GM12892 (cell line): ENCODE data around the gene HECTD4.
"Not testable (repeated sequence)": the region's sequence is repeated elsewhere in the genome, so short reads cannot be mapped to it uniquely, and the experiment has no call there.

Experiments used
- DNase-seq: peaks from one replicate; pipeline ENCODE4 v3.0.0; 2011; ENCODE audit not compliant: insufficient read length
- FAIRE-seq: peaks from 2 replicates; lab custom pipeline; 2011; peaks lifted over from hg19 to GRCh38; lab: Jason Lieb, UNC
- POLR2A ChIP-seq: IDR thresholded peaks from 2 replicates; pipeline ENCODE4 v1.6.1; 2011; ENCODE audit warnings: low read depth, low read length, control low read depth
- POLR2AphosphoS5 ChIP-seq: IDR thresholded peaks from 2 replicates; pipeline ENCODE4 v1.6.1; 2011; ENCODE audit warnings: low read depth, low read length, control low read depth
- TAF1 ChIP-seq: IDR thresholded peaks from 2 replicates; pipeline ENCODE4 v1.6.1; 2011; ENCODE audit warnings: low read depth, mild to moderate bottlenecking, control low read depth, low read length, borderline replicate concordance

The HECTD4 gene

GRCh38 chr12:112270673-112271072, 111.6 kb downstream of the HECTD4 start:
- DNase-seq = no peak
- no peak for FAIRE-seq
- no peak for TF ChIP-seq TAF1
- TF ChIP-seq POLR2A = no peak
- no peak for TF ChIP-seq POLR2AphosphoS5

- DNase-seq = no peak
- FAIRE-seq = no peak
- TF ChIP-seq POLR2A (no peak), TAF1 (no peak)
These were observed 115.8 kb downstream of the HECTD4 start for GRCh38 chr12:112266473-112266872.

GRCh38 chr12:112261559-112261958, 120.7 kb downstream of the HECTD4 start:
- DNase-seq = no peak
- no peak for TF ChIP-seq TAF1
- TF ChIP-seq POLR2AphosphoS5 = no peak
- no peak for TF ChIP-seq POLR2A
- FAIRE-seq = no peak

GRCh38 chr12:112258926-112259325, 123.3 kb downstream of the HECTD4 start:
- FAIRE-seq = no peak
- DNase-seq = no peak
- TF ChIP-seq POLR2AphosphoS5 (no peak), TAF1 (no peak), POLR2A (no peak)

- DNase-seq (no peak), FAIRE-seq (no peak)
- no peak for TF ChIP-seq POLR2A
- no peak for TF ChIP-seq TAF1
- TF ChIP-seq POLR2AphosphoS5 = no peak
These were observed 125.5 kb downstream of the HECTD4 start for GRCh38 chr12:112256780-112257179.

GRCh38 chr12:112252184-112252583, 130.0 kb downstream of the HECTD4 start:
- DNase-seq (no peak), FAIRE-seq (no peak)

GRCh38 chr12:112244902-112245301, 137.3 kb downstream of the HECTD4 start:
- not testable (repeated sequence) for DNase-seq, FAIRE-seq

More at GRCh38 chr12:112252184-112252583, 130.0 kb downstream of the HECTD4 start:
- no peak for TF ChIP-seq POLR2A
- no peak for TF ChIP-seq POLR2AphosphoS5
- no peak for TF ChIP-seq TAF1

GRCh38 chr12:112243255-112244110, 138.7 kb downstream of the HECTD4 start:
- TF ChIP-seq TAF1 = no peak
- TF ChIP-seq POLR2AphosphoS5 = no peak
- no peak for TF ChIP-seq POLR2A
- no peak for DNase-seq
- FAIRE-seq = no peak

- DNase-seq (no peak), FAIRE-seq (no peak)
- TF ChIP-seq TAF1 = no peak
- no peak for TF ChIP-seq POLR2A
- no peak for TF ChIP-seq POLR2AphosphoS5
These were observed 141.1 kb downstream of the HECTD4 start for GRCh38 chr12:112241176-112241575.

GRCh38 chr12:112239881-112240280, 142.3 kb downstream of the HECTD4 start:
- DNase-seq (no peak), FAIRE-seq (no peak)
- TF ChIP-seq POLR2AphosphoS5 (no peak), POLR2A (no peak), TAF1 (no peak)

- TF ChIP-seq TAF1 (no peak), POLR2A (no peak), POLR2AphosphoS5 (no peak)
- no peak for DNase-seq
- FAIRE-seq = no peak
These were observed 143.2 kb downstream of the HECTD4 start for GRCh38 chr12:112239020-112239419.

- no peak for FAIRE-seq
- DNase-seq = no peak
- TF ChIP-seq TAF1 = no peak
- no peak for TF ChIP-seq POLR2A
- no peak for TF ChIP-seq POLR2AphosphoS5
These were observed 143.8 kb downstream of the HECTD4 start for GRCh38 chr12:112238441-112238840.

GRCh38 chr12:112236786-112237185, 145.4 kb downstream of the HECTD4 start:
- FAIRE-seq (no peak), DNase-seq (no peak)
- TF ChIP-seq POLR2AphosphoS5 (no peak), TAF1 (no peak), POLR2A (no peak)
